Heart right ventricle (tissue), 16 donors: Measurements from ENCODE around the gene GAL3ST1. TPM values are rescaled to one million over a fixed set of nuclear protein-coding genes. Genes with fewer than 3 reads are reported as not detected.

ENCODE experiments used
- ATAC-seq, 8 donors: fragments of 200-7000 bp; cut with Tn5 transposase; one replicate each; pipeline ENCODE4 v1.9.1; 2020; ENCODE audit warnings: mild to moderate bottlenecking in 8 of 8, moderate library complexity in 8 of 8, moderate number of reproducible peaks in 1 of 8
- DNase-seq, 2 donors: peaks; one replicate each; pipeline ENCODE4 v3.0.0-alpha.2; 2020
- H3K27ac ChIP-seq, 10 donors: fragments of 200-600 bp; sonication (generic) in 2 of 10; one replicate each; pipeline versions ENCODE4 v1.5.0 to v1.8.0; 2020 to 2022; ENCODE audit warnings: mild to moderate bottlenecking in 3 of 10
- H3K27me3 ChIP-seq, 7 donors: fragments of 200-600 bp; one replicate each; pipeline ENCODE4 v1.8.0; 2021 to 2022; ENCODE audit warnings: mild to moderate bottlenecking in 2 of 7
- H3K36me3 ChIP-seq, 9 donors: fragments of 200-600 bp; sonication (generic) in 1 of 9; one replicate each; pipeline versions ENCODE4 v1.5.0 to v1.8.0; 2020 to 2022; ENCODE audit warnings: mild to moderate bottlenecking in 2 of 9
- H3K4me1 ChIP-seq, 9 donors: fragments of 200-600 bp; sonication (generic) in 1 of 9; one replicate each; pipeline versions ENCODE4 v1.5.0 to v1.8.0; 2020 to 2022; ENCODE audit warnings: mild to moderate bottlenecking in 4 of 9
- H3K4me3 ChIP-seq, 10 donors: fragments of 200-600 bp; sonication (generic) in 2 of 10; one replicate each; pipeline versions ENCODE4 v1.5.0 to v1.8.0; 2020 to 2022; ENCODE audit warnings: mild to moderate bottlenecking in 7 of 10, moderate library complexity in 2 of 10
- H3K9me3 ChIP-seq, 11 donors: fragments of 200-600 bp in 10 of 11; sonication (generic) in 2 of 11; one replicate each; pipeline versions ENCODE4 v1.5.0 to v1.8.0; 2013 to 2022; ENCODE audit warnings: mild to moderate bottlenecking in 2 of 11, control low read depth in 1 of 11, moderate library complexity in 1 of 11
- WGBS, 2 donors: extraction: QIAGEN DNeasy Blood & Tissue Kit; methylation state at CpG; one replicate each; pipeline ENCODE4 v1.1.7; 2013; ENCODE audit warnings: inconsistent platforms in 1 of 2; 5-methylcytosine and 5-hydroxymethylcytosine counted together
- intact Hi-C, 10 donors: fragments of 100-400 bp; cut with DNase I; formaldehyde crosslinking; loops; one replicate each; pipeline versions ENCODE4 v1.11.1 to v1.14.2; 2022
- polyA plus RNA-seq, 2 donors: library from polyadenylated mRNA; stranded (reverse); fragments of 200-250 nt; gene quantifications; one replicate each; pipeline ENCODE4 v1.2.3, GENCODE V29; 2013
- total RNA-seq, 10 donors: library from RNA; stranded (reverse); fragmentation: NEBNext Ultra II Directional in 3 of 10; extraction: Animal tissue kit (Norgen Biotek cat#: 25700) in 3 of 10; gene quantifications; one replicate each; pipeline versions ENCODE4 v1.2.1 to v1.2.4, GENCODE V29; 2021 to 2023
- TF ChIP-seq, protein P1 (sequence below), 9 donors: fragments of 200-600 bp; sonication (generic) in 2 of 9; IDR thresholded peaks; one replicate each; pipeline versions ENCODE4 v1.5.0 to v1.8.0; 2021 to 2022; ENCODE audit warnings: antibody characterized with exemption in 9 of 9, mild to moderate bottlenecking in 5 of 9, moderate library complexity in 1 of 9
- donor health status: Arrhythmogenic right ventricular cardiomyopathy.
- donor health status: ischemic (EF 13 %, LVEDD 7.1; RV severe dilation, severe dysfunction).
- donor health status: healthy with polysubstance abuse.
- donor health status: DM: no; HTN: yes; CAD: no.
- donor health status: DM: no; HTN: no; CAD: no.
- donor health status: ischemic (EF 25% LVEDD 6.9; RV normal size, moderate dysfunction).
- donor health status: ischemic (EF 25% LVEDD 5.7; RV mildly dilated, moderate dysfunction).
- donor health status: healthy.
- donor health status: DM: yes; HTN: yes; CAD: no.
- donor health status: Ischemic cardiomyopathy.
- donor health status: ischemic (EF 35%, LVEDD 5.7; RV mildly dilated, moderate dysfunction).
- donor health status: nonischemic (EF 11% LVEDD 7.7; RV severe dilation, severe dysfunction).
- donor health status: DM: yes; HTN: yes; CAD: no.
- donor health status: PGD.
- donor health status: ischemic (EF 29% LVEDD 5.4; RV normal size, mild dysfunction).
- donor health status: nonischemic (EF 23%, LVEDD 6.1; RV moderate dilation, normal function).

GAL3ST1 gene
- total and polyA plus RNA-seq, 12 donors, result 0.22 to 0.49 (median 0.28) TPM; not detected in 8

DNA sequence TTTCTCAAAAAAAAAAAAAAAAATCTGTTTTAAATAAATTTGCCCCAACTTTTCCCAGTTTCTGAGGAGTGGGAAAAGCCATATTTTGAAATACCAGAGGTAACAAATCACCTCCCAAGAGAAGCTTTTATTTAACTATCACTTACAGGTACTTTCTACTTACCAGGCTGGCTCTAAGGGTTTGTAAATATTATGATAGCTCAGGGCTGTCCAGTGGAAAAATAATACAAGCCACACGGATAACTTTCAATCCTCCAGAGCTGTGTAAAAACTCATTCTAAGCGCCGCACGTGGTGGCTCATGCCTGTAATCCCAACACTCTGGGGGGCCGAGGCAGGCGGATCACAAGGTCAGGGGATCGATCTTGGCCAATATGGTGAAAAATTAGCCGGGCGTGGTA, 63.4 kb downstream of the GAL3ST1 start:
- H3K27me3 ChIP-seq, result peaks cover 0 to 33% (median 29%) of the 10 kb centered on the region in 7 donors
- intact Hi-C loops, result no loop called here
- TF ChIP-seq, protein P1, sequence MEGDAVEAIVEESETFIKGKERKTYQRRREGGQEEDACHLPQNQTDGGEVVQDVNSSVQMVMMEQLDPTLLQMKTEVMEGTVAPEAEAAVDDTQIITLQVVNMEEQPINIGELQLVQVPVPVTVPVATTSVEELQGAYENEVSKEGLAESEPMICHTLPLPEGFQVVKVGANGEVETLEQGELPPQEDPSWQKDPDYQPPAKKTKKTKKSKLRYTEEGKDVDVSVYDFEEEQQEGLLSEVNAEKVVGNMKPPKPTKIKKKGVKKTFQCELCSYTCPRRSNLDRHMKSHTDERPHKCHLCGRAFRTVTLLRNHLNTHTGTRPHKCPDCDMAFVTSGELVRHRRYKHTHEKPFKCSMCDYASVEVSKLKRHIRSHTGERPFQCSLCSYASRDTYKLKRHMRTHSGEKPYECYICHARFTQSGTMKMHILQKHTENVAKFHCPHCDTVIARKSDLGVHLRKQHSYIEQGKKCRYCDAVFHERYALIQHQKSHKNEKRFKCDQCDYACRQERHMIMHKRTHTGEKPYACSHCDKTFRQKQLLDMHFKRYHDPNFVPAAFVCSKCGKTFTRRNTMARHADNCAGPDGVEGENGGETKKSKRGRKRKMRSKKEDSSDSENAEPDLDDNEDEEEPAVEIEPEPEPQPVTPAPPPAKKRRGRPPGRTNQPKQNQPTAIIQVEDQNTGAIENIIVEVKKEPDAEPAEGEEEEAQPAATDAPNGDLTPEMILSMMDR (IDR thresholded peaks at IDR 0.05), result no peak
- DNase-seq (no peak), ATAC-seq (no peak)
- no peak overlapping the region for H3K27ac ChIP-seq
- no peak overlapping the region for H3K4me3 ChIP-seq
- no peaks in the 10 kb centered on the region for H3K4me1 ChIP-seq
- 90 to 92% methylated on average over 9 of the region's 9 CpGs for WGBS, 2 donors
- peaks cover 0 to 12% (median 0%) of the 10 kb centered on the region in 11 donors for H3K9me3 ChIP-seq
- no peaks in the 10 kb centered on the region for H3K36me3 ChIP-seq

GRCh38 chr22:30508216-30508615, 66.2 kb downstream of the GAL3ST1 start:
- intact Hi-C loops, result no loop called here
- WGBS, 2 donors, result 93 to 94% methylated on average over 5 of the region's 5 CpGs
- Histone ChIP-seq H3K9me3 (peaks cover 0 to 6% (median 0%) of the 10 kb centered on the region in 11 donors), H3K4me3 (no peak overlapping the region), H3K36me3 (no peaks in the 10 kb centered on the region), H3K4me1 (peaks cover 0 to 4% (median 0%) of the 10 kb centered on the region in 9 donors), H3K27me3 (peaks cover 0 to 61% (median 58%) of the 10 kb centered on the region in 7 donors), H3K27ac (no peak overlapping the region)
- no peak for DNase-seq
- no peak for ATAC-seq
- TF ChIP-seq, protein P1 (IDR thresholded peaks at IDR 0.05), result no peak

GRCh38 chr22:30507670-30508069, 66.8 kb downstream of the GAL3ST1 start:
- WGBS, 2 donors, result 87% methylated on average over 4 of the region's 4 CpGs
- Histone ChIP-seq H3K4me3 (no peak overlapping the region), H3K27me3 (peaks cover 0 to 65% (median 62%) of the 10 kb centered on the region in 7 donors), H3K27ac (no peak overlapping the region), H3K4me1 (peaks cover 0 to 4% (median 0%) of the 10 kb centered on the region in 9 donors), H3K36me3 (no peaks in the 10 kb centered on the region), H3K9me3 (peaks cover 0 to 5% (median 0%) of the 10 kb centered on the region in 11 donors)
- ATAC-seq (no peak), DNase-seq (no peak)
- TF ChIP-seq, protein P1 (IDR thresholded peaks at IDR 0.05), result no peak
- intact Hi-C loops, result no loop called here

- TF ChIP-seq, protein P1 (IDR thresholded peaks at IDR 0.05), result no peak
- intact Hi-C loops, result no loop called here
- Histone ChIP-seq H3K27me3 (peaks cover 0 to 76% (median 71%) of the 10 kb centered on the region in 7 donors), H3K36me3 (no peaks in the 10 kb centered on the region), H3K9me3 (no peaks in the 10 kb centered on the region), H3K4me3 (no peak overlapping the region), H3K4me1 (peaks cover 0 to 4% (median 0%) of the 10 kb centered on the region in 9 donors), H3K27ac (no peak overlapping the region)
- DNase-seq, result no peak
- WGBS, 2 donors, result 70 to 73% methylated on average over 8 of the region's 8 CpGs
- ATAC-seq, result no peak
Observed at GRCh38 chr22:30506507-30506968, 67.9 kb downstream of the GAL3ST1 start.

Other genes with a start within 250 kb of the GAL3ST1 start
- 1 to 10 TPM; 3.2 to 7.5 (median 5.6) TPM for gene TBC1D10A, start 247.7 kb downstream of the GAL3ST1 start, total RNA-seq
- gene TBC1D10A, start 247.7 kb downstream of the GAL3ST1 start, polyA plus RNA-seq, result 1 to 10 TPM; 6.9 to 9.5 TPM
- 100 to 1,000 TPM in 6 of 10 donors, 10 to 100 TPM in 4; 84.4 to 132 (median 111) TPM for gene SF3A1, start 217.8 kb downstream of the GAL3ST1 start, total RNA-seq
- gene SF3A1, start 217.8 kb downstream of the GAL3ST1 start, polyA plus RNA-seq, result 10 to 100 TPM; 13.2 to 16.0 TPM
- gene CCDC157, start 217.7 kb downstream of the GAL3ST1 start, total RNA-seq, result 1 to 10 TPM in 3 of 10 donors, under 1 TPM in 7; 0.11 to 1.2 (median 0.85) TPM
- gene CCDC157, start 217.7 kb downstream of the GAL3ST1 start, polyA plus RNA-seq, result 1 to 10 TPM in 1 of 2 donors, under 1 TPM in 1; 0.88 to 1.2 TPM
- 10 to 100 TPM in 1 of 10 donors, 1 to 10 TPM in 9; 3.4 to 10.5 (median 6.0) TPM for gene RNF215, start 187.3 kb downstream of the GAL3ST1 start, total RNA-seq
- 1 to 10 TPM; 4.9 to 7.2 TPM for gene RNF215, start 187.3 kb downstream of the GAL3ST1 start, polyA plus RNA-seq
- gene SEC14L2, start 177.6 kb downstream of the GAL3ST1 start, total RNA-seq, result 1 to 10 TPM in 2 of 10 donors, under 1 TPM in 8; 0.21 to 3.7 (median 0.78) TPM
- 1 to 10 TPM in 1 of 2 donors, under 1 TPM in 1; 0.80 to 7.6 TPM for gene SEC14L2, start 177.6 kb downstream of the GAL3ST1 start, polyA plus RNA-seq
- 10 to 100 TPM in 7 of 10 donors, 1 to 10 TPM in 3; 5.9 to 31.0 (median 13.2) TPM for gene MTFP1, start 148.9 kb downstream of the GAL3ST1 start, total RNA-seq
- 100 to 1,000 TPM in 1 of 2 donors, 10 to 100 TPM in 1; 50.8 to 132 TPM for gene MTFP1, start 148.9 kb downstream of the GAL3ST1 start, polyA plus RNA-seq
- not detected for gene SEC14L3, start 102.6 kb downstream of the GAL3ST1 start, total RNA-seq
- gene SEC14L3, start 102.6 kb downstream of the GAL3ST1 start, polyA plus RNA-seq, result not detected
- gene SEC14L4, start 69.0 kb downstream of the GAL3ST1 start, total RNA-seq, result under 1 TPM in 2 of 10 donors, not detected in 8; 0.12 to 0.15 TPM
- not detected for gene SEC14L4, start 69.0 kb downstream of the GAL3ST1 start, polyA plus RNA-seq
- gene SEC14L6, start 27.9 kb downstream of the GAL3ST1 start, total RNA-seq, result under 1 TPM in 5 of 10 donors, not detected in 5; 0.11 to 0.37 (median 0.25) TPM
- gene SEC14L6, start 27.9 kb downstream of the GAL3ST1 start, polyA plus RNA-seq, result not detected
- gene PES1, start 17.2 kb upstream of the GAL3ST1 start, total RNA-seq, result 10 to 100 TPM; 16.3 to 31.3 (median 24.5) TPM
- 10 to 100 TPM; 26.2 to 51.7 TPM for gene PES1, start 17.2 kb upstream of the GAL3ST1 start, polyA plus RNA-seq
- gene TCN2, start 32.5 kb upstream of the GAL3ST1 start, total RNA-seq, result 10 to 100 TPM in 9 of 10 donors, 1 to 10 TPM in 1; 8.9 to 46.8 (median 14.8) TPM
- 10 to 100 TPM; 11.7 to 17.4 TPM for gene TCN2, start 32.5 kb upstream of the GAL3ST1 start, polyA plus RNA-seq
- 1 to 10 TPM; 1.8 to 6.0 (median 3.1) TPM for gene SLC35E4, start 61.1 kb upstream of the GAL3ST1 start, total RNA-seq
- 1 to 10 TPM; 3.3 to 3.8 TPM for gene SLC35E4, start 61.1 kb upstream of the GAL3ST1 start, polyA plus RNA-seq
- 1 to 10 TPM; 1.5 to 6.3 (median 2.8) TPM for gene DUSP18, start 93.2 kb upstream of the GAL3ST1 start, total RNA-seq
- gene DUSP18, start 93.2 kb upstream of the GAL3ST1 start, polyA plus RNA-seq, result 1 to 10 TPM; 1.6 to 2.3 TPM
- 10 to 100 TPM in 8 of 10 donors, 1 to 10 TPM in 2; 6.7 to 20.1 (median 14.9) TPM for gene OSBP2, start 120.2 kb upstream of the GAL3ST1 start, total RNA-seq
- gene OSBP2, start 120.2 kb upstream of the GAL3ST1 start, polyA plus RNA-seq, result 1 to 10 TPM in 1 of 2 donors, under 1 TPM in 1; 0.84 to 5.0 TPM